Suprapubic skin (tissue), 2 donors: ENCODE data around the gene TUBB6.

Source experiments
- EP300 ChIP-seq: sonication (generic); formaldehyde crosslinking; IDR thresholded peaks from one replicate; pipeline ENCODE4 v1.6.1; 2017; ENCODE audit warnings: antibody characterized with exemption
- POLR2A ChIP-seq, 2 donors: fragments of 450-650 bp; IDR thresholded peaks; one replicate each; pipeline ENCODE4 v1.6.1; 2017; ENCODE audit warnings: antibody characterized with exemption in 2 of 2, mild to moderate bottlenecking in 2 of 2, moderate library complexity in 2 of 2

- no peak for TF ChIP-seq POLR2A (IDR thresholded peaks at IDR 0.05)
- TF ChIP-seq EP300 = no peak
Observed at GRCh38 chr18:12318334-12318697, 10.3 kb downstream of the TUBB6 start.
